HG03354 (cell line): Measurements from ENCODE around the gene MAG.

Experiments
- ATAC-seq: cut with Tn5 transposase; IDR thresholded peaks from one replicate; pipeline ENCODE4 v1.9.1; 2021; ENCODE audit warnings: mild to moderate bottlenecking; ENCODE audit not compliant: unreplicated experiment, poor library complexity, severe bottlenecking

MAG gene

GRCh38 chr19:35291916-35292315 is at the start of gene MAG:
Gene MAG (plus strand): TSS chr19:35292161. CDS start chr19:35295409, 3,248 bp downstream.
- no peak for ATAC-seq

- no peak for ATAC-seq
These were observed 45.4 kb upstream of the MAG start for GRCh38 chr19:35246466-35247092.

- peak; percentile 48 for ATAC-seq
These were observed 44.2 kb upstream of the MAG start for GRCh38 chr19:35247526-35248309.

- ATAC-seq: peak; percentile 83
These were observed 43.4 kb upstream of the MAG start, which contains the start of gene LSR for GRCh38 chr19:35248310-35249145. Gene LSR (plus strand): TSS chr19:35249002. CDS start chr19:35249023, 21 bp downstream.

GRCh38 chr19:35249146-35249847 is 42.7 kb upstream of the MAG start:
- no peak for ATAC-seq

- ATAC-seq: no peak
These were observed 41.9 kb upstream of the MAG start for GRCh38 chr19:35249848-35250711.

- no peak for ATAC-seq
These were observed 40.5 kb upstream of the MAG start for GRCh38 chr19:35251456-35251855.

GRCh38 chr19:35253316-35254286 is 38.4 kb upstream of the MAG start:
- no peak for ATAC-seq

- ATAC-seq: no peak
These were observed 37.3 kb upstream of the MAG start for GRCh38 chr19:35254341-35255297.

- no peak for ATAC-seq
These were observed 35.4 kb upstream of the MAG start for GRCh38 chr19:35256566-35256965.

- ATAC-seq: no peak
These were observed 34.9 kb upstream of the MAG start for GRCh38 chr19:35257113-35257461.

GRCh38 chr19:35260694-35261304 is 31.2 kb upstream of the MAG start:
- no peak for ATAC-seq

GRCh38 chr19:35261356-35262100 is 30.4 kb upstream of the MAG start:
- ATAC-seq: no peak

GRCh38 chr19:35262101-35262761 is 29.7 kb upstream of the MAG start:
- no peak for ATAC-seq
